Naive thymus-derived CD4-positive, alpha-beta T cell (primary cell): Measurements from ENCODE around the gene PLXNA3. TPM values are rescaled to one million over a fixed set of nuclear protein-coding genes. Genes with fewer than 3 reads are reported as not detected.
A peak's percentile ranks its signal among the peaks of the same experiment; 100 is the strongest.

Experiments used
- ATAC-seq: fragments of 150-1000 bp; cut with Tn5 transposase; 2 replicates; pipeline ENCODE4 v1.10.0; 2021; ENCODE audit warnings: mild to moderate bottlenecking, moderate library complexity
- CTCF ChIA-PET: fragments of 350-600 bp; sonication (Branson Sonifier 250); formaldehyde crosslinking; loops from one replicate; lab custom pipeline; 2021; ENCODE audit warnings: antibody characterized with exemption; lab: Charles Lee
- POLR2A ChIA-PET: fragments of 350-600 bp; sonication (Branson Sonifier 250); formaldehyde crosslinking; loops from one replicate; lab custom pipeline; 2021; ENCODE audit warnings: antibody characterized with exemption, inconsistent platforms; lab: Charles Lee
- DNase-seq, 9 donors: peaks; one replicate each; pipeline versions ENCODE4 v3.0.0 to v3.0.0-alpha.2; 2020 to 2022; ENCODE audit warnings: mixed read lengths in 1 of 9
- H3K27ac ChIP-seq: one replicate; pipeline ENCODE4 v1.7.0; 2013; ENCODE audit warnings: mild to moderate bottlenecking, low read depth, low read length, moderate library complexity
- H3K27me3 ChIP-seq, 2 donors: one replicate each; pipeline ENCODE4 v1.7.0; 2013; ENCODE audit warnings: low read length in 2 of 2, mild to moderate bottlenecking in 2 of 2, moderate library complexity in 2 of 2; ENCODE audit not compliant: control insufficient read depth in 2 of 2, insufficient read depth in 2 of 2
- H3K36me3 ChIP-seq, 3 experiments: 1 replicate in 2 of 3; 2 replicates in 1 of 3; pipeline ENCODE4 v1.7.0; 2013; ENCODE audit warnings: low read length in 3 of 3, mild to moderate bottlenecking in 3 of 3, moderate library complexity in 1 of 3; ENCODE audit not compliant: insufficient read depth in 3 of 3, control insufficient read depth in 2 of 3
- H3K4me1 ChIP-seq, 2 donors: one replicate each; pipeline ENCODE4 v1.7.0; 2013; ENCODE audit warnings: low read length in 2 of 2, mild to moderate bottlenecking in 2 of 2, moderate library complexity in 1 of 2; ENCODE audit not compliant: control insufficient read depth in 2 of 2, insufficient read depth in 2 of 2
- H3K4me3 ChIP-seq: 2 replicates; pipeline ENCODE4 v1.7.0; 2013; ENCODE audit warnings: mild to moderate bottlenecking, low read length
- H3K9me3 ChIP-seq, 3 experiments: 1 replicate in 2 of 3; 2 replicates in 1 of 3; pipeline ENCODE4 v1.7.0; 2013; ENCODE audit warnings: low read length in 3 of 3; ENCODE audit not compliant: control insufficient read depth in 2 of 3
- H3K27ac Mint-ChIP-seq, 9 donors: one replicate each; pipeline ENCODE4 v1.8.0; 2020 to 2022; ENCODE audit warnings: mixed read lengths in 9 of 9, mild to moderate bottlenecking in 8 of 9, moderate library complexity in 5 of 9, inconsistent platforms in 2 of 9
- H3K27me3 Mint-ChIP-seq, 5 donors: one replicate each; pipeline ENCODE4 v1.8.0; 2021 to 2022; ENCODE audit warnings: mixed read lengths in 5 of 5, mild to moderate bottlenecking in 1 of 5
- H3K36me3 Mint-ChIP-seq, 5 donors: one replicate each; pipeline ENCODE4 v1.8.0; 2020 to 2022; ENCODE audit warnings: mixed read lengths in 5 of 5, mild to moderate bottlenecking in 3 of 5, inconsistent platforms in 1 of 5
- H3K4me1 Mint-ChIP-seq, 7 donors: one replicate each; pipeline ENCODE4 v1.8.0; 2020 to 2022; ENCODE audit warnings: mixed read lengths in 7 of 7, mild to moderate bottlenecking in 3 of 7, inconsistent platforms in 1 of 7
- H3K4me3 Mint-ChIP-seq, 10 donors: one replicate each; pipeline ENCODE4 v1.8.0; 2020 to 2022; ENCODE audit warnings: mild to moderate bottlenecking in 10 of 10, mixed read lengths in 10 of 10, moderate library complexity in 6 of 10, inconsistent platforms in 2 of 10
- H3K9me3 Mint-ChIP-seq, 11 donors: one replicate each; pipeline ENCODE4 v1.8.0; 2020 to 2022; ENCODE audit warnings: mixed read lengths in 11 of 11, mild to moderate bottlenecking in 4 of 11, inconsistent platforms in 1 of 11, moderate library complexity in 1 of 11
- intact Hi-C, 2 donors: fragments of 100-400 bp; cut with micrococcal nuclease; formaldehyde crosslinking; loops; one replicate each; pipeline ENCODE4 v1.15.1; 2023
- polyA plus RNA-seq, 2 donors: library from polyadenylated mRNA; unstranded; fragments of 300-500 nt; fragmentation: Illumina TruSeq; gene quantifications; one replicate each; pipeline ENCODE4 v1.2.3, GENCODE V29; 2021
- total RNA-seq, 6 experiments: library from RNA in 5 of 6; stranded (reverse) in 5 of 6; gene quantifications; 1 replicate in 5 of 6; 2 replicates in 1 of 6; pipeline ENCODE4 v1.2.3 and lab custom pipeline; 2021 to 2026

PLXNA3 gene
- total and polyA plus RNA-seq, 7 experiments from 2014 or later = 0.93 to 45.7 (median 42.9) TPM

DNA sequence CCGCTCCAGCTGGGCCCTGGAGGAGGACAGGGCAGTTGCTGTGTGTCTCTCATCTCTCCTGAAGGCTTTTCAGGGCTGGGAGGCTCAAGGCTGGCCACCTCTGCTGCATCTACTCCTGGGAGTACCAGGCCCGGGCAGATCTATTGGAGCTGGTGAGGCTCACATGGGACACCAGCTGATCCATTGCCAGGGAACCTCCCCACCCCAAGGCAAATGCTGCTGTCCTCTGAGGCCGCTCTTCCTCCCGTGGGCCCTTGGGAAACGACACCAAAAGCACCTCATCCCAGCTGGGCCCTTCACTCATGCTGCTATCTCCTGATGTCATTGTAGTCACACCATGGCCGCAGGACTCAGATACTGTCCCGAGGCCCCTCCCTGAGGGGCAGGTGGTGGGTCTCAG lies 24.7 kb downstream of the PLXNA3 start:
- ChIA-PET CTCF (no interaction called here), POLR2A (interaction anchor here (1.3 kb wide), 1 partner anchor 34 kb away, joined by 4 read pairs; no protein-coding TSS in a partner anchor)
- ATAC-seq (no peak), DNase-seq (no peak)
- H3K4me1 Mint-ChIP-seq = peaks cover 5 to 32% (median 13%) of the 10 kb centered on the region in 7 donors
- intact Hi-C loops = no loop called here
- H3K9me3 Mint-ChIP-seq = no peaks in the 10 kb centered on the region
- H3K36me3 ChIP-seq = peaks cover 0 to 6% (median 4%) of the 10 kb centered on the region in 3 experiments
- no peaks in the 10 kb centered on the region for H3K27me3 Mint-ChIP-seq
- H3K27me3 ChIP-seq = no peaks in the 10 kb centered on the region
- no peaks in the 10 kb centered on the region for H3K9me3 ChIP-seq
- peaks cover 4 to 15% of the 10 kb centered on the region in 2 donors for H3K4me1 ChIP-seq
- peak overlapping the region in 1 of 9 donors; percentile 3 for H3K27ac Mint-ChIP-seq
- H3K4me3 ChIP-seq = no peak overlapping the region
- H3K36me3 Mint-ChIP-seq = peaks cover 0 to 4% (median 0%) of the 10 kb centered on the region in 5 donors
- no peak overlapping the region for H3K4me3 Mint-ChIP-seq
- no peak overlapping the region for H3K27ac ChIP-seq

DNA sequence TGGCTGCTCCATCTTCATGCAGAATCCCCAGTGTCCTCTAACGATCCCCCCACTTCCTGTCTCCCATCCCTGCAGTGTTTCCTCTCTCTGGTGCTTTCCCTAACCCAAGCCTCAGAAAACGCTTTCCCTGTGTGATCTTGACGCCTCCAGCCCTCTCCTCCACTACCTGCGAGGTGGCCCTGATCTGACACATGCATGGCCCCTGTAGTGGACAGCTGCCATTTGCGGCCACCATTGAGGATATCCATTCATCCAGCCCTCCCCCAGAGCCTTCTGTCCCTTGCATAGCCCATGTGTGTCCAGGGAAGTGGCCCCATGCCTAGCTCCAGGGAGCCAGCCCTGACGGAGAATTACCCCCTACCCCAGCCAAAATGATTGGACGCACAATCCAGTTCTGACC lies 25.2 kb downstream of the PLXNA3 start:
- Mint-ChIP-seq H3K27ac (no peak overlapping the region), H3K4me1 (peaks cover 5 to 32% (median 13%) of the 10 kb centered on the region in 7 donors), H3K4me3 (no peak overlapping the region), H3K36me3 (peaks cover 0 to 4% (median 0%) of the 10 kb centered on the region in 5 donors), H3K9me3 (no peaks in the 10 kb centered on the region), H3K27me3 (no peaks in the 10 kb centered on the region)
- no peak overlapping the region for H3K4me3 ChIP-seq
- H3K36me3 ChIP-seq = peaks cover 0 to 6% (median 4%) of the 10 kb centered on the region in 3 experiments
- DNase-seq (no peak), ATAC-seq (no peak)
- H3K9me3 ChIP-seq = no peaks in the 10 kb centered on the region
- H3K27me3 ChIP-seq = no peaks in the 10 kb centered on the region
- intact Hi-C loops = no loop called here
- ChIA-PET POLR2A (interaction anchor here (1.3 to 2.0 kb wide), 2 partner anchors 34 to 53 kb away, joined by 4 to 8 read pairs; partner anchors contain the start of gene ATP6AP1), CTCF (interaction anchor here (0.6 to 0.7 kb wide), 2 partner anchors 135 to 287 kb away, joined by 3 read pairs; no protein-coding TSS in a partner anchor)
- H3K4me1 ChIP-seq = peaks cover 0 to 15% of the 10 kb centered on the region in 2 donors
- H3K27ac ChIP-seq = no peak overlapping the region

DNA sequence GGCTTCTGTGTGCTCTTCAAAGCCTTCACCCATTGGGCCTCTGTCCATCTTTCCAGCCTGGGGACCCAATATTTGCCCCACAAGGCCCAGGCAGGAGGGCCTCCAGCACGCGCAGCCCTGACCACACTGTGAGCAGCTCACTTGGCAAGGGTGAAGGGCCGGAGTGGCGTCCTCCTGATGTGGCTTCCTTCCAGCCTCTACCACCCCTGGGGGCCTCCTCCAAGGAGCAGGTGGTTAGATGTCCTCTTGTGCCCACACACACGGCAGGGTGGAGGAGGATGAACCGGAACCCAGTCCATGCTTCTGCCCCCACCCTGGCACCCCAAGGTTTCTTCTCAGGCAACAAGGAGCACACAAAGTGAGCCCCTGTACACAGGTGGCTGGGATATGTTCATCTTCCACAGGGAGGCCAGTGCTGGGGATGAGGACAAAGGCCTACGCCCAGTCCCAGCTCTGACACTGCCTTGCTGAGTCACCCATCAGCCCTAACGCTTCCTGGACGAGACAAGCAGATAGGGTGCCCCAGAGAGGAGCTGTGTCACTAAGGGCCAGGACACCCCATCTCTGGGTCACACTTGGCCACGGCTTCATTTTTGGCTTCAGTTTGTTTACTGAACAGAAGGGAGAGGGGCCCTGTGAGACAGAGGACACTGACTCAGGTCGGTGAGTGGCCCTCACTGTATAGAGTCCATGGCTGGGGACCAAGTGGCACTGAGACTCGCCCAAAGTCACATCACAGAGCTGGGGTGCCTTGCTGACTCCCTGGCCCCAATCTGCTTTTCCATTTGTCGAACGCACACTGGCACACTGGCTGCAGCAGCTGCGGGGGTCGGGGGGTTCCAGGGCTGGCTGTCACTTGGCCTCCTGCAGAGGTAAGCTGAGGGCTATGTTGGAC lies 26.4 kb downstream of the PLXNA3 start:
- DNase-seq = no peak
- no peaks in the 10 kb centered on the region for H3K9me3 ChIP-seq
- ChIA-PET CTCF (no interaction called here), POLR2A (interaction anchor here (0.6 to 7.0 kb wide), 9 partner anchors 8 to 87 kb away, joined by 3 to 69 read pairs (median 4); partner anchors contain the start of genes ATP6AP1, FAM3A, IKBKG and RPL10)
- H3K36me3 ChIP-seq = peaks cover 0 to 6% (median 4%) of the 10 kb centered on the region in 3 experiments
- Mint-ChIP-seq H3K9me3 (no peaks in the 10 kb centered on the region), H3K27ac (peak overlapping the region in 3 of 9 donors; percentile 14 to 51 (median 45)), H3K36me3 (peaks cover 0 to 4% (median 0%) of the 10 kb centered on the region in 5 donors), H3K4me3 (peak overlapping the region in 8 of 10 donors; percentile 12 to 88 (median 52)), H3K4me1 (peaks cover 5 to 36% (median 14%) of the 10 kb centered on the region in 7 donors), H3K27me3 (no peaks in the 10 kb centered on the region)
- intact Hi-C loops = no loop called here
- H3K4me1 ChIP-seq = peaks cover 0 to 12% of the 10 kb centered on the region in 2 donors
- peak; percentile 60 for ATAC-seq
- H3K4me3 ChIP-seq = no peak overlapping the region
- no peaks in the 10 kb centered on the region for H3K27me3 ChIP-seq
- H3K27ac ChIP-seq = peak overlapping the region; percentile 66

DNA sequence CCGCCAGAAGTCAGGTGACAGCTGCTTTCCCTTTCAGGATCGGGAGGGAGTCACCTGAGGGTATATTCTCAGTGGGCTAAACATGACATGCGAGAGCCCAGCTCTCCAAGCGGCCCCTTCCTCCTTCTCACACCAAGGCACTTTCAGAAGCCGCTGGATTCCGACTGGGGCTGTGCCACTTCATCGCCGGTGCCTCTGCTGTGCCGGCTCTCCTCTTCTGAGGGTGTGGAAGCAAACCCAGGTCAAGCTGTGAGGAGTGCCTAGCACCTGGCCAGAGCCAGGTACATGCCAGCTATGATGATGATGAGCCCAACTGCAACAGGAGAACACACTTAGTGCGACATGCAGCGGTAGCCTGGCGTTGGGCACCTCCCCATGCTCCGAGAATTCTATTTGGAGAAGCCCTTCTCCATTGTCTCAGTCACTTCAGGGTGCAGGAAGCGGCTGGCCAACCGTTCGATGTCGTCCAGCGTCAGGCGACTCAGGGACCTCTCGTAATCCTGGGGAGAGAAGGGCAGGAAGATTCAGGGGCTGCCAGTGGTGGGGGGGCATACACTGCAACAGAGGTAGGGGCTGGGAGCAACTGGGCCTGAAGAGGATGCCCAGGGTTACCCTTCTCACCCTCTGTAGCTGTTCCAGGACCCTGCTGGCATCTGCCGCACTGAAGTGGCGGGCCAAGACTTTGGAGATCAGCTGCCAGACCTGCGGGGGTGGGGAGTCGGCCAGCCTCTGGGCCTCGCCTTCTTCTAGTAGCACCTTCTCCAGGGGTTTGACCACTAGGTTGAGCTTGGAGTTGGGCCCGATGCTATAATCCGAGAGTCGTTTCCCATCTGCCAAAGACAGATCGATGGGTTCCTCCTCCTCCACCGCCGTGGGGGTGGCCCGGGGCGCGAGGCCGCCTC lies 27.3 kb downstream of the PLXNA3 start:
- no peaks in the 10 kb centered on the region for H3K27me3 Mint-ChIP-seq
- H3K27ac Mint-ChIP-seq = peak overlapping the region in 5 of 9 donors; percentile 17 to 62 (median 18)
- peaks cover 0 to 4% (median 0%) of the 10 kb centered on the region in 5 donors for H3K36me3 Mint-ChIP-seq
- DNase-seq (no peak), ATAC-seq (no peak)
- H3K9me3 Mint-ChIP-seq = no peaks in the 10 kb centered on the region
- POLR2A ChIA-PET = interaction anchor here (0.9 to 7.0 kb wide), 9 partner anchors 9 to 88 kb away, joined by 3 to 69 read pairs (median 4); partner anchors contain the start of genes ATP6AP1, FAM3A, FAM50A and IKBKG
- peaks cover 5 to 38% (median 17%) of the 10 kb centered on the region in 7 donors for H3K4me1 Mint-ChIP-seq
- CTCF ChIA-PET = no interaction called here
- H3K36me3 ChIP-seq = peaks cover 0 to 6% (median 4%) of the 10 kb centered on the region in 3 experiments
- no peaks in the 10 kb centered on the region for H3K27me3 ChIP-seq
- H3K9me3 ChIP-seq = no peaks in the 10 kb centered on the region
- intact Hi-C loops = loop anchor here (1.0 kb wide), 2 partner anchors 28 to 31 kb away; partner anchors contain the start of gene FAM3A (in 1 of the 2)
- H3K27ac ChIP-seq = peak overlapping the region; percentile 66
- peak overlapping the region; percentile 42 to 88 (median 72) for H3K4me3 Mint-ChIP-seq
- peak overlapping the region; percentile 37 for H3K4me3 ChIP-seq
- H3K4me1 ChIP-seq = peaks cover 0 to 10% of the 10 kb centered on the region in 2 donors

DNA sequence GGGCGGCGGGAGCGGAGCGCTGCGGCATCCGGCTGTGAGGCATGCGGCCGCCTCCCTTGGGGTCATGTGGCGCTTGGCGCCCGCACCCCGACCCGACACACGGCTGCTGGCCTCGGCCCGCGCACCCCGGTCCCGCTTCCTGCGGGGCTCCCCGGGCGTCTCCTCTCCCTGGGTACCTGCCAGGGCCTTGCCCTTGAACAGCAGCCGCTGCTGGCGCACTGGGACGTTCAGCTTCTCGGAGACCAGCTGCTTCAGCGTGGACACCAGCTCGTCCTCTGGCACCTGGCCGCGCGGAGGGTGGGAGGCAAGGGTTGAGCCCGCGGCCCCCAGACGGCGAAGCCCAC lies 27.9 kb downstream of the PLXNA3 start:
- Mint-ChIP-seq H3K4me3 (peak overlapping the region in 7 of 10 donors; percentile 30 to 88 (median 56)), H3K36me3 (peaks cover 0 to 4% (median 0%) of the 10 kb centered on the region in 5 donors), H3K27ac (no peak overlapping the region), H3K4me1 (peaks cover 5 to 38% (median 17%) of the 10 kb centered on the region in 7 donors), H3K27me3 (no peaks in the 10 kb centered on the region), H3K9me3 (no peaks in the 10 kb centered on the region)
- peaks cover 0 to 10% of the 10 kb centered on the region in 2 donors for H3K4me1 ChIP-seq
- ChIA-PET CTCF (no interaction called here), POLR2A (interaction anchor here (0.9 to 7.0 kb wide), 5 partner anchors 9 to 88 kb away, joined by 3 to 69 read pairs (median 8); partner anchors contain the start of genes FAM3A, FAM50A and RPL10)
- H3K27ac ChIP-seq = peak overlapping the region; percentile 66
- H3K4me3 ChIP-seq = peak overlapping the region; percentile 37
- no peaks in the 10 kb centered on the region for H3K27me3 ChIP-seq
- DNase-seq (peak in 6 of 9 donors; percentile 22 to 44 (median 30)), ATAC-seq (no peak)
- intact Hi-C loops = loop anchor here (1.0 kb wide), 2 partner anchors 29 to 30 kb away; partner anchors contain the start of gene FAM3A (in 1 of the 2)
- H3K9me3 ChIP-seq = no peaks in the 10 kb centered on the region
- H3K36me3 ChIP-seq = peaks cover 0 to 6% (median 4%) of the 10 kb centered on the region in 3 experiments
